Measurements from ENCODE around the gene LARGE1.

The LARGE1 gene

GRCh38 chr22:33776491-33776890, 143.8 kb downstream of the LARGE1 start:
- no peaks in the 10 kb centered on the region for H3K36me3 Mint-ChIP-seq
- no peak for DNase-seq (ENCODE audit: low spot score in 2 of 2)
- H3K4me1 Mint-ChIP-seq = no peaks in the 10 kb centered on the region
- no peak overlapping the region for H3K4me3 Mint-ChIP-seq
- ATAC-seq = no peak
- H3K27ac Mint-ChIP-seq = no peak overlapping the region
- H3K9me3 Mint-ChIP-seq = no peaks in the 10 kb centered on the region

GRCh38 chr22:33774781-33775180, 145.5 kb downstream of the LARGE1 start:
- H3K4me3 Mint-ChIP-seq = no peak overlapping the region
- H3K36me3 Mint-ChIP-seq = no peaks in the 10 kb centered on the region
- ATAC-seq (no peak), DNase-seq (ENCODE audit: low spot score in 2 of 2) (no peak)
- H3K27ac Mint-ChIP-seq = no peak overlapping the region
- no peaks in the 10 kb centered on the region for H3K4me1 Mint-ChIP-seq
- H3K9me3 Mint-ChIP-seq = no peaks in the 10 kb centered on the region

DNA sequence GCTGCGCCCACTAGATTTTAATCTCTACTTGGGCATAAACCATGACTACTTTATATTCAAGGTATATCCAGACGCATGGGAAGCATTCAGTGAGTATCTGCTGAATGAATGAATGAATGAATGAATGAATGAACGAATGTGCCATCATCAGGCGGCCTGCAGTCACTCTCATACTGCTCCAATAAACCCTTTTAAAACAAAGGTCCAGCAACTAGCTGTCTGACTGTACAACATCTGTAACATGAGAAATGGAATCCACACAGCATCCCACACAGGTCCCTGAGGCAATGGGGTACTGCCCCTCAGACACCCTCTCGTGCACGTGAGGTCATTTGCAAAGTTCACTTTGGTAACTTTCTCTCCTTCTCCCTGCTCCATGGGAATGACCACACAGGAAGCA, 147.5 kb downstream of the LARGE1 start:
- Mint-ChIP-seq H3K27ac (no peak overlapping the region), H3K4me1 (no peaks in the 10 kb centered on the region), H3K36me3 (no peaks in the 10 kb centered on the region), H3K9me3 (peaks cover 4% of the 10 kb centered on the region), H3K4me3 (no peak overlapping the region)
- ATAC-seq (no peak), DNase-seq (ENCODE audit: low spot score in 2 of 2) (no peak)

DNA sequence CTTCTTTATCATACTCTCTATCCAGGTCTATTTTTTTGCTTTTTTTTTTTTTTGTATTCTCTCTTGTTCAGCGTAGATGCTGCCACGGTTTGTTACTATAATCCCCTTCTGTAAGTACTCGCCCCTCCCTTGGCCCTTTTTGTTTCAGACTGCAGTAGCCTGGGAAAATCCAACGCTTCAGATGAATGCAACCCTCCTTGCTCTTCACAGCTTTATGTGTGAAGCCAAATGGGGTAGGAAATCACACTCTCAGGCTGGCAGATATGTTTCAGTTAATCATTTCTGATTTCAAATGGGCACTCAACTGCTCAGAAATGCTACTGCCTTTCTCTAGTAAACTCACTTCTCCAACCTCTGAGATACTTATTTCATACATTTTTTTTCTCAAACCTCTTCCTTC, 149.1 kb downstream of the LARGE1 start:
- Mint-ChIP-seq H3K9me3 (peaks cover 4% of the 10 kb centered on the region), H3K27ac (no peak overlapping the region), H3K4me3 (no peak overlapping the region), H3K36me3 (no peaks in the 10 kb centered on the region), H3K4me1 (no peaks in the 10 kb centered on the region)
- ATAC-seq (no peak), DNase-seq (ENCODE audit: low spot score in 2 of 2) (no peak)

DNA sequence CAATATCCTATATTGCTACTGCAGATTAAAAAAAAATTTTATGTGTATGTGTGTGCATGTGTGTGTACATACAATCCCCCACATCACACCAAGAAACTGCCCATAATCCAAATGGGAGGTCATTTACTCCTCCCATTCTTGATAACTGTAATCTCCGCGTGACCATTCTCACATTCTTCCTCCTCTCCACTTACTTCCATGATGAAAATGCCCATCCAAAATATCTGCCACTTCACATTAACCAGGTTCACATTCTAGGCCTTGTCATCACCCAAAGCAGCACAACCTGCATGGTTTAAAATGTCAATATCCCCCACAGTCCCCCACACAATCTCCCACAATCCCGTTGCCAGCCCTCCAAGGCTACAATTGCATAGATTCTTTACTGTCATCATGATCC, 149.6 kb downstream of the LARGE1 start:
- Mint-ChIP-seq H3K36me3 (no peaks in the 10 kb centered on the region), H3K4me3 (no peak overlapping the region)
- no peak for DNase-seq (ENCODE audit: low spot score in 2 of 2)

DNA sequence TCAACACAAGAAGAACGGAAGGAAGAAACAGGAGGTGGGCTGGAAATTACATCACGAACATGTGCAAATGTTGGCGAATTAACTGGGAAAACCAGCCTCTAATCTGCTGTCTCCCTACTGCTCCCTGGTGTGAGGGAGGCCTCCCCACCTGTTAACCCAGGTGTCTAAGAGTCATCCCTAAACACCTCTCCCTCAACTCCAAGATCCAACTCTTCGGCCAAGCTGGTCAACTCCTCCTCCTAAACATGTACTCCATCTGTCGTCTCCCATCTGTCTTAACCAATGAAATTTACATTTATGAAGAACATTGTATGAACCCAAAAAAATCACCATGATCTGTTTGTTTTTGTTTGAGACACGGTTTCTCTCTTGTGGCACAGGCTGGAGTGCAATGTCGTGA, 154.2 kb downstream of the LARGE1 start:
- no peak overlapping the region for H3K4me3 Mint-ChIP-seq

More for the DNA sequence above, 149.6 kb downstream of the LARGE1 start:
- Mint-ChIP-seq H3K27ac (no peak overlapping the region), H3K4me1 (no peaks in the 10 kb centered on the region), H3K9me3 (peaks cover 4% of the 10 kb centered on the region)
- ATAC-seq = no peak

DNA sequence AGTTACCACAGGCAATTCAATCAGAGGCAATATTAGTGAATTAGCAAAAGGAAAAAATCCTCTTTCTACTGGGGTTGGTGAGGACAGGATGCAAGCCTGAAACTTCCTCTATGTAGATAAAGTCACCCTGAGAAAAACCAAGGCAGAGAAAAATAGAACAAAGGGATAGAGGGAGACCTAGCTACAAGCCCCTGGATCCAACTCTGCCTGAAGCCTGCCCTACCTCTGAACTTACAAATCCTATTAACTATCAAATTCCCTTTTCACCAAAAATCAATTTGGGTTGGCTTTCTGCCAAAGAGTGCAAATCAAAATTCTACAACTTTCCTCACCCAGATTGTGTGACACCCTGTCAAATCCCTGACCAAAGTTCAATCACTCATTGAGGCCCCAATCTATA, 161.3 kb downstream of the LARGE1 start:
- H3K27ac Mint-ChIP-seq = no peak overlapping the region
- H3K36me3 Mint-ChIP-seq = no peaks in the 10 kb centered on the region
- H3K4me1 Mint-ChIP-seq = no peaks in the 10 kb centered on the region
- DNase-seq (ENCODE audit: low spot score in 2 of 2) (no peak), ATAC-seq (no peak)
- H3K4me3 Mint-ChIP-seq = no peak overlapping the region
- peaks cover 14% of the 10 kb centered on the region for H3K9me3 Mint-ChIP-seq

More for the DNA sequence above, 154.2 kb downstream of the LARGE1 start:
- DNase-seq (ENCODE audit: low spot score in 2 of 2) (no peak), ATAC-seq (no peak)
- H3K27ac Mint-ChIP-seq = no peak overlapping the region
- H3K4me1 Mint-ChIP-seq = no peaks in the 10 kb centered on the region
- no peaks in the 10 kb centered on the region for H3K36me3 Mint-ChIP-seq
- H3K9me3 Mint-ChIP-seq = peaks cover 7% of the 10 kb centered on the region

GRCh38 chr22:33757802-33758483, 162.3 kb downstream of the LARGE1 start:
- DNase-seq (ENCODE audit: low spot score in 2 of 2) (no peak), ATAC-seq (no peak)
- Mint-ChIP-seq H3K9me3 (peaks cover 14% of the 10 kb centered on the region), H3K4me3 (no peak overlapping the region), H3K27ac (no peak overlapping the region), H3K36me3 (no peaks in the 10 kb centered on the region), H3K4me1 (no peaks in the 10 kb centered on the region)

DNA sequence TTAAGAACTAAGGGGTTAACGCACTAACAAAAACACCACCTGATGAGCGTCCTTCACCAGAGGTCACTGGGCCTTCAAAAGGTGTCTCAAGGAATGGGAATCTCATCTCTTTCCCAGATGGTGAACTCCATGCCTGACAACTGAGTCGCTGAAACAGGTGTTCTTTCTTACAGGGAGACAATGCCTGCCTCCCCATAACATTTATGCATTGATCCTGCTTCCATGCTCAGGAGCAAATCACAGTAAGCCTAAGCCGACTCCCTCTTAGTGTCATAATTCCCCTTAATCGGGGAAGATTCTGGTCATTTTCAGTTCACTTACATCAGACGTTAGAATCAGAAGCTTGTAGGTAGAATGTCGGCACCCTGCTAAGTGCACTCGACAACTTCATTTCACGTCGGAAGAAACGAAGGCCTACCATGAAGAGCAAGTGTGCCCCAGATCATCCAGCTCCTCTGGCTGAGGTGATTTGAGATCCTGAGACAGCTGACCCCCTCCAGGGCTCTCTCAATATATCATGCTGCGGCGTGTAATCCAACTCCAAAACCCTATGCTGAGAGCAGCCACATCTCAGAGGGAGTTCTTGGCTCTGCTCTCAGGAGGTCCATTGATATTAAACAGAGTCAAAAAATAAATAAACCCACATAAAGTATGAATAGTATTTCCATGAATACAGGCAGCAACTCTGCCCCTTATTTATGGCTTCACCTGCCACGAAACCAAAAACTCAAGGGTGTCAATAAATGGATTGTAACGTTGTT, 163.1 kb downstream of the LARGE1 start:
- H3K27ac Mint-ChIP-seq = no peak overlapping the region
- H3K4me1 Mint-ChIP-seq = no peaks in the 10 kb centered on the region
- H3K36me3 Mint-ChIP-seq = no peaks in the 10 kb centered on the region
- H3K4me3 Mint-ChIP-seq = no peak overlapping the region
- ATAC-seq (no peak), DNase-seq (ENCODE audit: low spot score in 2 of 2) (no peak)
- H3K9me3 Mint-ChIP-seq = peaks cover 12% of the 10 kb centered on the region

DNA sequence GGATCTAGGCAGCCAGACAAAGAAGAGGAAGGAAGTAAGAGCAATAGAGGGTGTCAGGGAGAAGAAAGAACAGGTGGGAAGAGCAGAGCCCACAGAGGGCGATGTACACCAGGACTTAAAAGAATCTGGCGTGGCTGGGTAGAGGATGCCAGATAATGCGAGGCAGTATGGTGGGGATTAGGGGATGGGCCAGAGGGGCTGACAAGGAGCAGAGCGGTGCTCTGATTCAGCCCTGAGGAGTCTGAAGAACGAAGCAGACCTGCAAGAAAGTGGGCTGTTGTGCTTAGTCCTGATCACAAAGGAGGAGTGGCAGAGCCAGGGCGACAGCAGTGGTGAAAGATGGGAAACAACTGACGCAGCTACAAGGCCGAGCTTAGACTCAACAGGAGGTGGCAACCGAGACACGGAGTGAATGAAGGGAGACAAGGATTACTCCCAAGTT, 163.7 kb downstream of the LARGE1 start:
- ATAC-seq (no peak), DNase-seq (ENCODE audit: low spot score in 2 of 2) (no peak)
- no peak overlapping the region for H3K4me3 Mint-ChIP-seq
- H3K9me3 Mint-ChIP-seq = peaks cover 10% of the 10 kb centered on the region
- no peak overlapping the region for H3K27ac Mint-ChIP-seq
- no peaks in the 10 kb centered on the region for H3K36me3 Mint-ChIP-seq
- no peaks in the 10 kb centered on the region for H3K4me1 Mint-ChIP-seq

DNA sequence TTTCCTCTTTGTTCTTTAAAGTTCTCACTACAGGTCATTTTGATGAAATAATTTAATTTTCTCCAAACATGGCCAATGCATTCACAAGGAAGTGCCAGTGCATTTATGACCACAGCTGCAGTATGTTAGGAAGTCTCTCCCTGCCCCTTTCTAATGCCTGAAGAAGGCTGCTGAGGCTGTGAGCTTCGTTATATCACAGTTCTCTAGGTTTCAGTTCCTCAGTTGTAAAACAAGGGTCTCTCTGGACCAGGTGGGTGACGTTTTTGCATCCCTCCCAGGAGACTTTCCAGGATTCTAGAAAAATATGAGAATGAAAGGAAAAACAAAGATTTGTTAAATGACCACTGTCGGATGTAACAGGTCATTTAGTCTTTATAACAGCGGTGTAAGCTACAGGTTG, 171.6 kb downstream of the LARGE1 start:
- DNase-seq (ENCODE audit: low spot score in 2 of 2) (no peak), ATAC-seq (no peak)
- no peaks in the 10 kb centered on the region for H3K4me1 Mint-ChIP-seq
- H3K4me3 Mint-ChIP-seq = no peak overlapping the region
- no peaks in the 10 kb centered on the region for H3K36me3 Mint-ChIP-seq
- H3K9me3 Mint-ChIP-seq = peaks cover 6% of the 10 kb centered on the region
- no peak overlapping the region for H3K27ac Mint-ChIP-seq

GRCh38 chr22:33747576-33748180, 172.6 kb downstream of the LARGE1 start:
- DNase-seq (ENCODE audit: low spot score in 2 of 2) (no peak), ATAC-seq (no peak)
- H3K27ac Mint-ChIP-seq = no peak overlapping the region
- no peaks in the 10 kb centered on the region for H3K36me3 Mint-ChIP-seq
- H3K4me1 Mint-ChIP-seq = no peaks in the 10 kb centered on the region
- H3K9me3 Mint-ChIP-seq = peaks cover 10% of the 10 kb centered on the region
- H3K4me3 Mint-ChIP-seq = no peak overlapping the region

GRCh38 chr22:33747029-33747428, 173.2 kb downstream of the LARGE1 start:
- Mint-ChIP-seq H3K9me3 (peaks cover 10% of the 10 kb centered on the region), H3K36me3 (no peaks in the 10 kb centered on the region), H3K27ac (no peak overlapping the region), H3K4me3 (no peak overlapping the region), H3K4me1 (no peaks in the 10 kb centered on the region)
- no peak for DNase-seq (ENCODE audit: low spot score in 2 of 2)
- no peak for ATAC-seq

- Mint-ChIP-seq H3K9me3 (peaks cover 10% of the 10 kb centered on the region), H3K27ac (no peak overlapping the region), H3K4me1 (no peaks in the 10 kb centered on the region), H3K36me3 (no peaks in the 10 kb centered on the region), H3K4me3 (no peak overlapping the region)
- DNase-seq (ENCODE audit: low spot score in 2 of 2) = no peak
- ATAC-seq = no peak
Measured at GRCh38 chr22:33746501-33746928, 173.8 kb downstream of the LARGE1 start.

DNA sequence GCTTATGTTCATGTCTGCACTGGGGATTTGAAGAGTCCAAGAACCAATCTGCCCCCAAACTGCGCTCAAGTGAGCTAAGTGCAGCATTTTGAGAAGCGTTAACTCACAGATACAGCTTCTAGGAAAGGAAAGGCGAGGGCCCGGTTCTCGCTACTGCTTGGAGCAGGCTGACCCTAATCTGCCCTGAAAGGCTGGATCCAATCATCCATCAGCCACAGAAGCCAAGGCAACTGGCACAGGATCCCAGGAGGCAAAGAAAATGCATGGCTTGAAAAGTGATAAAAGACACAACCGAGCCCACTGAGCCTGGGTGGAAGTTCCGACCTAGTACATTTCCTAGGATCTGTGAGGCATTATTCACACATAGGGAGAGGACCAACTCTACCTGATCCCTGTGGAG, 174.8 kb downstream of the LARGE1 start:
- H3K36me3 Mint-ChIP-seq = no peaks in the 10 kb centered on the region
- no peak overlapping the region for H3K27ac Mint-ChIP-seq
- H3K4me1 Mint-ChIP-seq = no peaks in the 10 kb centered on the region
- peaks cover 10% of the 10 kb centered on the region for H3K9me3 Mint-ChIP-seq
- ATAC-seq (no peak), DNase-seq (ENCODE audit: low spot score in 2 of 2) (no peak)
- no peak overlapping the region for H3K4me3 Mint-ChIP-seq

- ATAC-seq = no peak
- Mint-ChIP-seq H3K4me1 (no peaks in the 10 kb centered on the region), H3K27ac (no peak overlapping the region), H3K9me3 (peaks cover 7% of the 10 kb centered on the region), H3K36me3 (no peaks in the 10 kb centered on the region), H3K4me3 (no peak overlapping the region)
- no peak for DNase-seq (ENCODE audit: low spot score in 2 of 2)
Measured at GRCh38 chr22:33743756-33744155, 176.5 kb downstream of the LARGE1 start.
